CD4-positive, alpha-beta T cell treated with Interleukin-10 for 1 hour (primary cell): ENCODE measurements around the gene FMNL2.

Experiments used
- DNase-seq: peaks from one replicate; pipeline ENCODE4 v3.0.0-alpha.2; 2020

Gene FMNL2

GRCh38 chr2:152427902-152428301, 92.9 kb downstream of the FMNL2 start:
- no peak for DNase-seq

- no peak for DNase-seq
Observed at GRCh38 chr2:152428800-152429582, 94.0 kb downstream of the FMNL2 start.

- DNase-seq = no peak
Observed at GRCh38 chr2:152430876-152431275, 95.9 kb downstream of the FMNL2 start.

GRCh38 chr2:152431370-152432098, 96.6 kb downstream of the FMNL2 start:
- no peak for DNase-seq

GRCh38 chr2:152432206-152432653, 97.3 kb downstream of the FMNL2 start:
- DNase-seq = no peak

GRCh38 chr2:152432765-152433164, 97.8 kb downstream of the FMNL2 start:
- no peak for DNase-seq

- DNase-seq = no peak
Observed at GRCh38 chr2:152433289-152433688, 98.3 kb downstream of the FMNL2 start.

- no peak for DNase-seq
Observed at GRCh38 chr2:152433791-152434190, 98.8 kb downstream of the FMNL2 start.

- DNase-seq = no peak
Observed at GRCh38 chr2:152434395-152435182, 99.6 kb downstream of the FMNL2 start.

- no peak for DNase-seq
Observed at GRCh38 chr2:152436148-152436547, 101.2 kb downstream of the FMNL2 start.

- DNase-seq = no peak
Observed at GRCh38 chr2:152437276-152438108, 102.5 kb downstream of the FMNL2 start.

GRCh38 chr2:152440049-152440448, 105.1 kb downstream of the FMNL2 start:
- no peak for DNase-seq

GRCh38 chr2:152440460-152440859, 105.5 kb downstream of the FMNL2 start:
- DNase-seq = no peak

GRCh38 chr2:152441961-152442360, 107.0 kb downstream of the FMNL2 start:
- DNase-seq = no peak

- DNase-seq = no peak
Observed at GRCh38 chr2:152443771-152444170, 108.8 kb downstream of the FMNL2 start.

GRCh38 chr2:152444448-152444847, 109.5 kb downstream of the FMNL2 start:
- no peak for DNase-seq

GRCh38 chr2:152445375-152445774, 110.4 kb downstream of the FMNL2 start:
- no peak for DNase-seq

GRCh38 chr2:152445791-152446201, 110.8 kb downstream of the FMNL2 start:
- no peak for DNase-seq

- DNase-seq = no peak
Observed at GRCh38 chr2:152446213-152446612, 111.2 kb downstream of the FMNL2 start.

- no peak for DNase-seq
Observed at GRCh38 chr2:152447897-152448296, 112.9 kb downstream of the FMNL2 start.

GRCh38 chr2:152448606-152449005, 113.6 kb downstream of the FMNL2 start:
- no peak for DNase-seq

GRCh38 chr2:152449578-152449977, 114.6 kb downstream of the FMNL2 start:
- no peak for DNase-seq

GRCh38 chr2:152450176-152450575, 115.2 kb downstream of the FMNL2 start:
- DNase-seq = no peak
